Bronchial epithelial cell (primary cell): Measurements from ENCODE around the gene BRAT1. TPM values are rescaled to one million over a fixed set of nuclear protein-coding genes. Genes with fewer than 3 reads are reported as not detected.
A peak's percentile ranks its signal among the peaks of the same experiment; 100 is the strongest.

Experiments
- DNase-seq: peaks from one replicate; pipeline ENCODE4 v3.0.0-alpha.2; 2010; ENCODE audit warnings: low read depth
- FAIRE-seq: peaks from 2 replicates; lab custom pipeline; 2011; peaks lifted over from hg19 to GRCh38; lab: Jason Lieb, UNC
- H3K27me3 ChIP-seq: 2 replicates; pipeline ENCODE4 v1.5.1; 2011; ENCODE audit warnings: low read length; ENCODE audit not compliant: control insufficient read depth, insufficient read depth
- H3K36me3 ChIP-seq: 2 replicates; pipeline ENCODE4 v1.5.1; 2011; ENCODE audit warnings: low read length; ENCODE audit not compliant: control insufficient read depth, insufficient read depth
- H3K4me3 ChIP-seq: 2 replicates; pipeline ENCODE4 v1.5.1; 2011; ENCODE audit warnings: mild to moderate bottlenecking, low read depth, low read length, control low read depth
- CTCF ChIP-seq: IDR thresholded peaks from 2 replicates; pipeline ENCODE4 v1.5.1; 2011; ENCODE audit warnings: mild to moderate bottlenecking, moderate library complexity, low read length, control low read depth, inconsistent platforms; ENCODE audit not compliant: insufficient read depth, severe bottlenecking
- total RNA-seq: library from RNA; depleted of rRNA; stranded (reverse); fragments of >200 nt; gene quantifications from 2 replicates; pipeline ENCODE4 v1.2.1, GENCODE V29; 2014

BRAT1 gene
- total RNA-seq, 1 donor from 2014 or later, result 12.1 TPM

DNA sequence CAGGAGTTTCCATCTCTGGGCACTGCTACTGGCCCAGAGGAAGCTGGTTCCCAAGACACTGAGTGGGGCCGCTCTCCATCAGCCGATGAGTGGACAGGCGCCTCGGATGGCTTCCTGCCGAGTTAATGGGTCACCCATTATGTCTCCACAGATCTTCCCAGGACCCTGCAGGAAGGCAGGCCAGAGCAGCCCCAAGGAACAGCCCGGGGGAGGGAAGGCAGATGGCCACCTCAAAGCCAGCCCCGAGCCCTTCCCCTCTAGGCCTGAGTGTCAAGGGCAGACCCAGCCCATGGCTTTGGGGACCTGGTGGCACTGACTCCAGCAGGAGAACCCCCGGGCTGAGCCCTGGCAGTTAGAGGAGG, 39.1 kb downstream of the BRAT1 start:
- no peak for TF ChIP-seq CTCF
- Histone ChIP-seq H3K4me3 (no peak overlapping the region), H3K36me3 (no peaks in the 10 kb centered on the region), H3K27me3 (peaks cover 1% of the 10 kb centered on the region)
- no peak for FAIRE-seq
- no peak for DNase-seq

- Histone ChIP-seq H3K27me3 (peaks cover 1% of the 10 kb centered on the region), H3K36me3 (no peaks in the 10 kb centered on the region), H3K4me3 (no peak overlapping the region)
- no peak for TF ChIP-seq CTCF
- DNase-seq (no peak), FAIRE-seq (no peak)
Observed at GRCh38 chr7:2515424-2516193, 39.7 kb downstream of the BRAT1 start.

DNA sequence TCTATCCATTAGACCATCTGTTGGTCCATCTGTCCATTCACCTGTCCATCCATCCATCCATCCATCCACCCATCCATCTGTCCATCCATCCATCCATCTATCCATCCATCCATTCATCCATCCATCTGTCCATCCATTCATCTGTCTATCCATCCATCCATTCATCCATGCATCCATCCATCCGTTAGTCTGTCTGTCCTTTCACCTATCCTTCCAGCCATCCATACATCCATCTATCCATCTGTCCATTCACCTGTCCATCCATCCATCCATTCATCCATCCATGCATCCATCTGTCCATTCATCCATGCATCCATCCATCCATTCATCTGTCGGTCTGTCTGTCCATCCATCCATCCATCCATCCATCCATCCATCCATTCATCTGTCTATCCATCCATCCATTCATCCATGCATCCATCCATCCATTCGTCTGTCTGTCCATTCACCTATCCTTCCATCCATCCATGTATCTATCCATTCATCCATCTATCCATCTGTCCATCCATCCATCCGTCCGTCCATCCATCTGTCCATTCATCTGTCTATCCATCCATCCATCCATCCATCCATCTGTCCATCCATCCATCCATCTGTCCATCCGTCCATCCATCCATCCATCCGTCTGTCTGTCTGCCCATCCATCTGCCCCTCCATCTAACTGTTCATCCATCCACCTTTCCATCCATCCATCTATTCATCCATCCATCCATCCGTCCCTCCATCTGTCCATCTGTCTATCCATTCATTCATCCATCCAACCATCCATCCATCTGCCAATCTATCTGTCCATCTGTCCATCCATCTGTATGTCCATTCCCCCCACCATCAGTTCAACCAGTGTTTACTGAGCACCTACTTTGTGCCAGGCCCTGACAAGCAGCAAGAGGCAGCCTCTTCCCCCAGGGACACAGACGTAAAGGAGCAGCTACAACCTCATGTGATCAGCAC, 40.6 kb downstream of the BRAT1 start:
- FAIRE-seq, result peak; percentile 81
- DNase-seq, result no peak
- no peak for TF ChIP-seq CTCF
- H3K4me3 ChIP-seq, result no peak overlapping the region
- H3K36me3 ChIP-seq, result no peaks in the 10 kb centered on the region
- peaks cover 1% of the 10 kb centered on the region for H3K27me3 ChIP-seq

GRCh38 chr7:2513702-2514101, 41.6 kb downstream of the BRAT1 start:
- Histone ChIP-seq H3K27me3 (no peaks in the 10 kb centered on the region), H3K36me3 (no peaks in the 10 kb centered on the region), H3K4me3 (no peak overlapping the region)
- no peak for TF ChIP-seq CTCF
- DNase-seq (no peak), FAIRE-seq (no peak)

- H3K27me3 ChIP-seq, result no peaks in the 10 kb centered on the region
Observed at GRCh38 chr7:2512713-2513112, 42.6 kb downstream of the BRAT1 start.

More at GRCh38 chr7:2512713-2513112, 42.6 kb downstream of the BRAT1 start:
- H3K36me3 ChIP-seq, result no peaks in the 10 kb centered on the region
- no peak for TF ChIP-seq CTCF
- H3K4me3 ChIP-seq, result no peak overlapping the region
- FAIRE-seq (no peak), DNase-seq (no peak)
